ENCODE results near the gene TWF2.

- TF ChIP-seq REST (IDR thresholded peaks at IDR 0.05; ENCODE audit: low read depth), result no peak
- TF ChIP-seq RAD21 (IDR thresholded peaks at IDR 0.05; ENCODE audit: low read depth), result no peak
- TF ChIP-seq NFIC (IDR thresholded peaks at IDR 0.05), result no peak
- no peak for TF ChIP-seq TCF12 (IDR thresholded peaks at IDR 0.05; ENCODE audit: low read depth)
- no peak for TF ChIP-seq EP300 (IDR thresholded peaks at IDR 0.05; ENCODE audit: borderline replicate concordance)
- TF ChIP-seq TAF1 (IDR thresholded peaks at IDR 0.05; ENCODE audit: low read depth), result no peak
- no peak for TF ChIP-seq USF1 (IDR thresholded peaks at IDR 0.05)
- no peak for TF ChIP-seq FOXM1 (IDR thresholded peaks at IDR 0.05; ENCODE audit: borderline replicate concordance, low read depth)
Measured at GRCh38 chr3:52218454-52218853, 20.5 kb downstream of the TWF2 start.
